DND-41 (cell line): Measurements from ENCODE around the gene FKBP3.

ENCODE experiments used
- CTCF ChIP-seq: IDR thresholded peaks from 2 replicates; pipeline ENCODE4 v1.5.1; 2012; ENCODE audit warnings: borderline replicate concordance, low read length, moderate library complexity, mild to moderate bottlenecking; ENCODE audit not compliant: poor library complexity, severe bottlenecking; ENCODE audit errors: extremely low read depth
- EZH2 ChIP-seq: IDR thresholded peaks from 3 replicates; pipeline ENCODE4 v1.6.1; 2012; ENCODE audit warnings: borderline replicate concordance, low read depth, mild to moderate bottlenecking, moderate library complexity, low read length, inconsistent platforms; ENCODE audit not compliant: severe bottlenecking

GRCh38 chr14:45118594-45118993, 15.7 kb downstream of the FKBP3 start:
- TF ChIP-seq CTCF (no peak), EZH2 (no peak)
